H1 (cell line): ENCODE results near the gene STX8. TPM values are rescaled to one million over a fixed set of nuclear protein-coding genes. Genes with fewer than 3 reads are reported as not detected.

Source experiments
- CTCF ChIA-PET: fragments of 300-600 bp; sonication (Branson Sonifier 250); formaldehyde crosslinking; loops from one replicate; lab custom pipeline; 2021; ENCODE audit not compliant: partially characterized antibody; lab: Charles Lee
- POLR2A ChIA-PET: fragments of 300-600 bp; sonication (Branson Sonifier 250); formaldehyde crosslinking; loops from one replicate; lab custom pipeline; 2021; ENCODE audit warnings: inconsistent platforms; ENCODE audit not compliant: partially characterized antibody; lab: Charles Lee
- DNase-seq, 2 experiments: peaks; one replicate each; pipeline versions ENCODE4 v3.0.0 to v3.0.0-alpha.2; 2010 to 2022; ENCODE audit warnings: low spot score in 2 of 2, low read depth in 1 of 2, mixed read lengths in 1 of 2
- FAIRE-seq: peaks from 2 replicates; lab custom pipeline; 2011; peaks lifted over from hg19 to GRCh38; lab: Jason Lieb, UNC
- H2AFZ ChIP-seq: 2 replicates; pipeline ENCODE4 v1.8.1; 2012; ENCODE audit warnings: low read length, inconsistent platforms
- H2AK5ac ChIP-seq: 2 replicates; pipeline ENCODE4 v1.6.1; 2013; ENCODE audit warnings: low read depth, low read length
- H2BK120ac ChIP-seq: replicated peaks from 2 replicates; pipeline ENCODE3; 2013; ENCODE audit warnings: low read depth, low read length, inconsistent platforms
- H2BK12ac ChIP-seq: 2 replicates; pipeline ENCODE4 v1.6.1; 2013; ENCODE audit warnings: low read depth, low read length
- H2BK15ac ChIP-seq: 2 replicates; pipeline ENCODE4 v1.6.1; 2013; ENCODE audit warnings: low read length
- H2BK20ac ChIP-seq: 2 replicates; pipeline ENCODE4 v1.6.1; 2013; ENCODE audit warnings: low read length
- H2BK5ac ChIP-seq: 2 replicates; pipeline ENCODE4 v1.6.1; 2013; ENCODE audit warnings: low read depth, low read length
- H3K14ac ChIP-seq: 2 replicates; pipeline ENCODE4 v1.6.1; 2013; ENCODE audit warnings: inconsistent platforms; ENCODE audit not compliant: insufficient read length
- H3K18ac ChIP-seq: 2 replicates; pipeline ENCODE4 v1.6.1; 2013; ENCODE audit warnings: low read length; ENCODE audit errors: extremely low read depth
- H3K23ac ChIP-seq: 2 replicates; pipeline ENCODE4 v1.6.1; 2013; ENCODE audit warnings: inconsistent platforms; ENCODE audit not compliant: insufficient read length
- H3K23me2 ChIP-seq: 2 replicates; pipeline ENCODE4 v1.6.1; 2013; ENCODE audit warnings: low read depth, low read length
- H3K27ac ChIP-seq: 2 replicates; pipeline ENCODE4 v1.6.1; 2011; ENCODE audit warnings: low read depth, low read length, inconsistent platforms
- H3K27me3 ChIP-seq, 4 experiments: replicated peaks in 1 of 4; 1 replicate in 1 of 4; 2 replicates in 3 of 4; pipeline versions ENCODE4 v1.6.1 to v1.8.1; 2011 to 2013; ENCODE audit warnings: low read length in 3 of 4, mild to moderate bottlenecking in 3 of 4, inconsistent platforms in 2 of 4, mixed read lengths in 2 of 4, moderate library complexity in 1 of 4; ENCODE audit not compliant: control insufficient read depth in 3 of 4, insufficient read depth in 3 of 4; ENCODE audit errors: extremely low read depth in 1 of 4
- H3K36me3 ChIP-seq, 4 experiments: 2 replicates each; pipeline versions ENCODE4 v1.6.1 to v1.8.1; 2011 to 2013; ENCODE audit warnings: mild to moderate bottlenecking in 4 of 4, low read length in 3 of 4, moderate library complexity in 2 of 4, control low read depth in 1 of 4, inconsistent platforms in 1 of 4; ENCODE audit not compliant: insufficient read depth in 4 of 4, control insufficient read depth in 2 of 4
- H3K4ac ChIP-seq: replicated peaks from 2 replicates; pipeline ENCODE3; 2013; ENCODE audit warnings: low read length, low read depth, mixed read lengths, inconsistent platforms; ENCODE audit not compliant: insufficient read length
- H3K4me1 ChIP-seq, 4 experiments: replicated peaks in 1 of 4; 1 replicate in 1 of 4; 2 replicates in 3 of 4; pipeline versions ENCODE4 v1.6.1 to v1.8.1; 2011 to 2013; ENCODE audit warnings: low read length in 3 of 4, inconsistent platforms in 2 of 4, mixed read lengths in 1 of 4; ENCODE audit not compliant: insufficient read depth in 4 of 4, control insufficient read depth in 3 of 4
- H3K4me2 ChIP-seq, 2 experiments: 2 replicates each; pipeline versions ENCODE4 v1.6.1 to v1.8.1; 2011 to 2013; ENCODE audit warnings: low read depth in 2 of 2, low read length in 2 of 2, control low read depth in 1 of 2, inconsistent platforms in 1 of 2, mild to moderate bottlenecking in 1 of 2; ENCODE audit not compliant: insufficient read depth in 1 of 2
- H3K4me3 ChIP-seq, 4 experiments: fragments of 200-600, 300-600 bp in 1 of 4; sonication (generic), shearing (Covaris generic), sonication (Bioruptor Twin) in 1 of 4; 2 replicates each; pipeline versions ENCODE4 v1.5.1 to v1.8.1; 2011 to 2016; ENCODE audit warnings: low read length in 4 of 4, low read depth in 3 of 4, control low read depth in 2 of 4, inconsistent platforms in 2 of 4, mild to moderate bottlenecking in 2 of 4, mixed read lengths in 1 of 4, moderate library complexity in 1 of 4; ENCODE audit not compliant: insufficient read depth in 2 of 4; ENCODE audit errors: extremely low read depth in 1 of 4
- H3K56ac ChIP-seq: replicated peaks from 2 replicates; pipeline ENCODE3; 2013; ENCODE audit warnings: low read depth, mild to moderate bottlenecking, mixed read lengths, low read length, inconsistent platforms; ENCODE audit not compliant: insufficient read length
- H3K79me1 ChIP-seq: 2 replicates; pipeline ENCODE4 v1.6.1; 2013; ENCODE audit warnings: low read depth, low read length, control low read depth
- H3K79me2 ChIP-seq, 2 experiments: 2 replicates each; pipeline versions ENCODE4 v1.6.1 to v1.8.1; 2012 to 2013; ENCODE audit warnings: low read length in 2 of 2, mild to moderate bottlenecking in 2 of 2, inconsistent platforms in 1 of 2; ENCODE audit not compliant: insufficient read depth in 2 of 2, control insufficient read depth in 1 of 2
- H3K9ac ChIP-seq, 4 experiments: replicated peaks in 1 of 4; 1 replicate in 1 of 4; 2 replicates in 3 of 4; pipeline versions ENCODE4 v1.6.1 to v1.8.1; 2011 to 2013; ENCODE audit warnings: low read depth in 3 of 4, low read length in 3 of 4, control low read depth in 2 of 4, mild to moderate bottlenecking in 2 of 4, moderate library complexity in 2 of 4, inconsistent platforms in 1 of 4; ENCODE audit errors: extremely low read depth in 1 of 4
- H3K9me3 ChIP-seq, 2 experiments: 2 replicates each; pipeline versions ENCODE4 v1.6.1 to v1.8.1; 2012 to 2013; ENCODE audit warnings: mild to moderate bottlenecking in 2 of 2, moderate library complexity in 2 of 2, control low read depth in 1 of 2, inconsistent platforms in 1 of 2, low read depth in 1 of 2, low read length in 1 of 2, mixed read lengths in 1 of 2; ENCODE audit not compliant: insufficient read depth in 2 of 2
- H4K20me1 ChIP-seq, 2 experiments: replicated peaks in 1 of 2; 2 replicates each; pipeline versions ENCODE3 to v1.8.1; 2011 to 2013; ENCODE audit warnings: inconsistent platforms in 2 of 2, low read length in 2 of 2, mild to moderate bottlenecking in 1 of 2; ENCODE audit not compliant: insufficient read depth in 2 of 2, control insufficient read depth in 1 of 2
- H4K5ac ChIP-seq: 2 replicates; pipeline ENCODE4 v1.6.1; 2013; ENCODE audit warnings: low read length, low read depth, mixed read lengths, inconsistent platforms; ENCODE audit not compliant: insufficient read length
- H4K8ac ChIP-seq: 2 replicates; pipeline ENCODE4 v1.8.0; 2013; ENCODE audit warnings: mild to moderate bottlenecking, moderate library complexity, low read length, inconsistent platforms; ENCODE audit not compliant: insufficient read depth; ENCODE audit errors: extremely low read depth
- H4K91ac ChIP-seq: replicated peaks from 2 replicates; pipeline ENCODE3; 2013; ENCODE audit warnings: low read length, mixed read lengths, inconsistent platforms; ENCODE audit not compliant: insufficient read length
- CHD1 ChIP-seq: IDR thresholded peaks from 2 replicates; pipeline ENCODE4 v1.6.1; 2012; ENCODE audit warnings: low read depth, low read length, improper control_type of control experiment
- SP1 ChIP-seq: IDR thresholded peaks from 2 replicates; pipeline ENCODE4 v1.6.1; 2011; ENCODE audit warnings: low read depth, low read length
- TCF12 ChIP-seq: IDR thresholded peaks from 2 replicates; pipeline ENCODE4 v1.6.1; 2011; ENCODE audit warnings: low read depth, mild to moderate bottlenecking, low read length
- WGBS, 2 experiments: shearing (Covaris generic) in 1 of 2; methylation state at CpG; one replicate each; pipeline versions ENCODE4 v1.1.6 to v1.1.7; 2013 to 2015; ENCODE audit warnings: low lambda C conversion rate in 2 of 2, mixed read lengths in 2 of 2, inconsistent platforms in 1 of 2, low coverage in 1 of 2, missing lambda C conversion rate in 1 of 2; ENCODE audit not compliant: insufficient replicate concordance in 2 of 2, insufficient coverage in 1 of 2, insufficient read length in 1 of 2; ENCODE audit errors: extremely low coverage in 1 of 2, missing lambda C conversion rate in 1 of 2; 5-methylcytosine and 5-hydroxymethylcytosine counted together
- polyA plus RNA-seq, 7 experiments: library from polyadenylated mRNA; depleted of rRNA in 3 of 7; stranded (reverse) in 5 of 7; unstranded in 2 of 7; fragments of >200 nt in 5 of 7; fragments of 200-250 nt in 2 of 7; gene quantifications; 1 replicate in 5 of 7; 2 replicates in 1 of 7; 4 replicates in 1 of 7; pipeline versions ENCODE4 v1.2.1 to v1.2.3, GENCODE V29; 2011 to 2013; ENCODE audit warnings: missing spikeins in 2 of 7, mixed read lengths in 2 of 7
- total RNA-seq: library from RNA; stranded (reverse); fragmentation: NEBNext Ultra II Directional; extraction: Animal tissue kit (Norgen Biotek cat#: 25700); gene quantifications from 2 replicates; pipeline ENCODE4 v1.2.1, GENCODE V29; 2021

STX8 gene
- total and polyA plus RNA-seq, 2 of the 8 experiments (the other 6 are each of a cell fraction or from before 2014, with no cell fraction given): 22.8 to 42.5 TPM

DNA sequence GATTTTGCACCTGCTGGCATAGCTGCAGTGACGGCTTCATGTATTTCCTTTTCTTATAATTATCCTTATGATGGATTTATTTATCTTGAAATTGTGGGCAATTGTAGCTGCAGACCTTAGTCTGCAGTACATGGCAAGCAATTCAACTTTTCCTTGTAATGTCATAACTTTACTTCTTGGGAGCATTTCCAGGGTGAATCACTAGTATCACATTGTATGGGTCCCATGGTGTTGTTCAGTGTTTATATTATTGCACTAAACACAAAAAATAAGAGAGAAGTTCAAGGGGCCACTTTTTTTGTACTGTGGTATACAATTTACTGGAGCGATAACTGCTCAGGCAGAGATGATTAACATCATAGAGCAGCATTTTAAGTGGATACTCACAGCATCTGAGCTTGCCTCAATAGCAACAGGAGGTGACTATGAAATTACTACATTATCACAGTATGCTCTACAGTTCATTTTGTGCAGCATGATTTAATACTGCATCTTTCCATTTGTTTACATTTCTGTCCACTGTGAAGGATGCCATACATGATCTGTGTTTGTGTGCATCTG, 169.5 kb downstream of the STX8 start:
- H4K8ac ChIP-seq: no peak overlapping the region
- DNase-seq (no peak), FAIRE-seq (no peak)
- no peak overlapping the region for H3K4me2 ChIP-seq
- no peak overlapping the region for H2BK20ac ChIP-seq
- 84% methylated on average over 2 of the region's 2 CpGs; no CpG with 5 or more reads in 1 of the 2 experiments for WGBS, 2 experiments
- H3K56ac ChIP-seq: no peak overlapping the region
- no peak overlapping the region for H4K5ac ChIP-seq
- POLR2A ChIA-PET: no interaction called here
- no peak overlapping the region for H2BK12ac ChIP-seq
- peaks cover 0 to 3% (median under 1%) of the 10 kb centered on the region in 4 experiments; a peak in 5 of 7 replicates for H3K4me1 ChIP-seq
- no peak overlapping the region for H3K27ac ChIP-seq
- no peaks in the 10 kb centered on the region for H3K27me3 ChIP-seq
- no peaks in the 10 kb centered on the region for H3K9me3 ChIP-seq
- H3K14ac ChIP-seq: no peak overlapping the region
- H4K91ac ChIP-seq: no peak overlapping the region
- no peak overlapping the region for H2BK15ac ChIP-seq
- H2BK120ac ChIP-seq: no peak overlapping the region
- no peak overlapping the region for H2AFZ ChIP-seq
- H2AK5ac ChIP-seq: no peak overlapping the region
- no peaks in the 10 kb centered on the region for H3K79me1 ChIP-seq
- no peak overlapping the region for H3K4ac ChIP-seq
- no peak overlapping the region for H3K18ac ChIP-seq
- CTCF ChIA-PET: interaction anchor here (1.0 to 1.9 kb wide), 6 partner anchors 62 to 148 kb away, joined by 3 to 7 read pairs (median 3); no protein-coding TSS in a partner anchor
- no peaks in the 10 kb centered on the region for H4K20me1 ChIP-seq
- no peaks in the 10 kb centered on the region for H3K79me2 ChIP-seq
- no peak overlapping the region for H3K9ac ChIP-seq
- no peak overlapping the region for H3K4me3 ChIP-seq
- H3K36me3 ChIP-seq: no peaks in the 10 kb centered on the region
- H3K23me2 ChIP-seq: no peaks in the 10 kb centered on the region
- H3K23ac ChIP-seq: no peak overlapping the region
- no peak overlapping the region for H2BK5ac ChIP-seq
- TF ChIP-seq CHD1 (no peak), SP1 (no peak), TCF12 (no peak)
